H54 (cell line): ENCODE data around the gene RBCK1.
"Not testable (repeated sequence)": the region's sequence is repeated elsewhere in the genome, so short reads cannot be mapped to it uniquely, and the experiment has no call there.

Experiments used
- DNase-seq: peaks from one replicate; pipeline ENCODE4 v3.0.0; 2011; ENCODE audit warnings: low spot score, mixed read lengths; ENCODE audit not compliant: insufficient read length
- FAIRE-seq: peaks from 3 replicates; lab custom pipeline; 2011; peaks lifted over from hg19 to GRCh38; lab: Jason Lieb, UNC
- POLR2A ChIP-seq: IDR thresholded peaks from 2 replicates; pipeline ENCODE4 v1.6.1; 2011; ENCODE audit warnings: low read depth, mild to moderate bottlenecking, low read length

The RBCK1 gene

GRCh38 chr20:435558-435957 lies 27.5 kb downstream of the RBCK1 start:
- DNase-seq (no peak), FAIRE-seq (no peak)
- TF ChIP-seq POLR2A = no peak

DNA sequence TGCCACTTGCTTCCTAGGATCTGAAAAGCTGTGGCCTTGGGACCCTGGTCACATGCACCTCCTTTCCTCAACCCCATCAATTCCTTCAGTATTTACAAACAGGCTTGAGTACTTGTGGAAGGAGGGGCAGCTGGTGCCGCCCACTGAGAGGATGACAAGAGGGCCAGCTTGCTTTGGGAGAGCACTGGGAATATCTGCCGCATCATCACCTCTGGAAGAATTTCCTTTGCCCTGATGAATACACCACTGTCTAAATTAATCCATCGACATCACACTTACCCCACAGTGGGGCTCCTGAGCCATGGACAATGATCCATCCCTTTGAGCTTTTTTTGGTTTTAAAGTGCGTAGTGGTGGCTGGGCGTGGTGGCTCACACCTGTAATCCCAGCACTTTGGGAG lies 28.4 kb downstream of the RBCK1 start:
- TF ChIP-seq POLR2A = no peak
- FAIRE-seq = no peak

GRCh38 chr20:437787-438486 lies 29.8 kb downstream of the RBCK1 start:
- FAIRE-seq (no peak), DNase-seq (no peak)
- no peak for TF ChIP-seq POLR2A

More for the DNA sequence above, 28.4 kb downstream of the RBCK1 start:
- no peak for DNase-seq

- FAIRE-seq = no peak
- no peak for TF ChIP-seq POLR2A
- DNase-seq = no peak
Measured at GRCh38 chr20:438571-439469, 30.7 kb downstream of the RBCK1 start.

DNA sequence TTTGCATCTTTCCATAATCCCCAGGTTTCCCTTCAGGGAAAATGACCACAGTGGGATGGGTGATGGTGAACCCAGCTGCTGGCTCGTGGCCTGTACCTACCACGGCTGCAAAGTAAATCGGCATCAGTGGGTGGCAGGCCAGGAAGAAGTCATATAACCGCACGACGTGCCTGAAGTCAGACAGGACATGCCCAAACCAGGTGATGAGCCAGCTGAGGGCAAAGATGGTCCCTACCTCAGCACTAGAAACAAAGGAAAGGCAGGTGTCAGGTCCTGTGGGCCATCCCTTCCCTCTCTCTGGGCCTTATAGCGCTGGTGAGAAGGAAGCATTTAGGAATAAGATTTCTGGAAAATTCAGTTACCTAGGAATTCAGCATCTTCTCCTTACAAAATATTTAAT lies 32.0 kb downstream of the RBCK1 start:
- DNase-seq = no peak
- FAIRE-seq = no peak
- TF ChIP-seq POLR2A = no peak

DNA sequence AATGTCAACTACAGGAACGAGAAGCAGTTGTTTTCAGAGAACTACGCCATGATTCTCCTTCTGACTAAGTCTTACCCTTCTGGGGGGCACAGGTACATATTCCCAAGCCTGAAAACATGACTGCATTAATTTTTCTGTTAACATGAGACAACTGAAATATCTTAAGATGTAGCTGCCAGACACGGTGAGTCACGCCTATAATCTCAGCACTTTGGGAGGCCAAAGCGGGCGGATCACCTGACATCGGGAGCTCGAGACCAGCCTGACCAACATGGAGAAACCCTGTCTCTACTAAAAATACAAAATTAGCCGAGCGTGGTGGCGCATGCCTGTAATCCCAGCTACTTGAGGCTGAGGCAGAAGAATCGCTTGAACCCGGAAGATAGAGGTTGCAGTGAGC lies 32.5 kb downstream of the RBCK1 start:
- FAIRE-seq (no peak), DNase-seq (no peak)
- TF ChIP-seq POLR2A = no peak

DNA sequence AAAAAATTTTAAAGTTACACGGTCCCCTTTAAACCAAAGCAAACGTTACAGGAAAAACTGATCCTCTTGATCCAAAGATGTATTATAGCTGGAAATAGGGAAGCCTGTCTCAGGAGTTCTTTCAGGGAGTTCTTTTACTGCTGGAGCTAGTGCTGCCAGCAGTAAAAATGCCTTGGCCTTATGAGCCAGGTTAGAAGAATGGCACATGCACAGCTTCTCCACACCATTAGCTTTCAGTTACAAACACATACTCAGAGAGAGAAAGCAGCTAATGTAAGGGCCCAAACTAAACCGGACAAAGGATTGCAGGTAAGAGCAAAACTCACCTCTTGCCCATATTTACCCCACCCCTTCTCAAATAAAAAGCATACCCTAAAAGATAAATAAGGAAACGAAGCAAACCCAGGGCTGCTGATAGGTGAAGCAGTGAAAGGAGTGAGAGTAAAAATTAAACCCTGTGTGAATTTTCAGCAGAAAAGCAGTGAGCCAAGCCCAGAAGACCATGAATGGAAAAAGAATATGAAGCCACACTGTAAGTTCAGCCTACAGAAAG lies 35.2 kb downstream of the RBCK1 start:
- FAIRE-seq (no peak), DNase-seq (no peak)
- TF ChIP-seq POLR2A = no peak

DNA sequence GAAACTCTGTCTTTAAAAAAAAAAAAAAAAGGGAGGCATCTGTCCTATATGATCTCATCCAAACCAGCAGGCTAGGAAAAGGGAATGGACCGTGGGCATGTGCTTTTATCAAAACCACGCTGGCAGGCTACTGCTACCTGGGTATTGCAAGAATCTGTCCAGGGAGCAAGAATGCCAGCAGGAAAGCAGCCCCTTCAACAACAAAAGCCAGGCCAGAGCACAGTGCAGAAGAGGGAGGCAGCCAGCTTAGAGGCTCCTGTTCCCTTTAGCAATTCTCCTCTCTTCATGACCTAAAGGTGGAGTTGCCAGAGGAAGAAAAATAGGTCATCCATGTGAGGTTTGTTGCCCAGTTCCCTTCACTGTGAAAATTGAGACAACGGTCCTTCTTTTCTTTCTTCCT lies 36.0 kb downstream of the RBCK1 start:
- DNase-seq = no peak
- FAIRE-seq = no peak
- TF ChIP-seq POLR2A = no peak

GRCh38 chr20:444862-445426 lies 36.8 kb downstream of the RBCK1 start:
- no peak for DNase-seq
- TF ChIP-seq POLR2A = no peak
- no peak for FAIRE-seq

GRCh38 chr20:445514-446336 lies 37.6 kb downstream of the RBCK1 start:
- no peak for TF ChIP-seq POLR2A
- no peak for DNase-seq
- FAIRE-seq = no peak

DNA sequence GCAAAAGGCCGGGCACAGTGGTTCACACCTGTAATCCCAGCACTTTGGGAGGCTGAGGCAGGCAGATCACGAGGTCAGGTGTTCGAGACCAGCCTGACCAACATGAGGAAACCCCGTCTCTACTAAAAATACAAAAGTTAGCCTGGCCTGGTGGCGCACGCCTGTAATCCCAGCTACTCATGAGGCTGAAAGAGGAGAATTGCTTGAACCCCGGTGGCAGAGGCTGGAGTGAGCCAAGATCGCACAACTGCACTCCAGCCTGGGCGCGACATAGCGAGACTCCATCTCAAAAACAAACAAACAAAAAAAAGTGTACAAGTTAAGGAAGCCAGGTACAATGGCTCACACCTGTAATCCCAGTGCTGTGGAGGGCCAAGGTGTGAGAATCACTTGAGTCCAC lies 43.9 kb downstream of the RBCK1 start:
- not testable (repeated sequence) for DNase-seq, FAIRE-seq

- no peak for TF ChIP-seq POLR2A
- DNase-seq (no peak), FAIRE-seq (no peak)
Measured at GRCh38 chr20:454951-455350, 46.9 kb downstream of the RBCK1 start.

DNA sequence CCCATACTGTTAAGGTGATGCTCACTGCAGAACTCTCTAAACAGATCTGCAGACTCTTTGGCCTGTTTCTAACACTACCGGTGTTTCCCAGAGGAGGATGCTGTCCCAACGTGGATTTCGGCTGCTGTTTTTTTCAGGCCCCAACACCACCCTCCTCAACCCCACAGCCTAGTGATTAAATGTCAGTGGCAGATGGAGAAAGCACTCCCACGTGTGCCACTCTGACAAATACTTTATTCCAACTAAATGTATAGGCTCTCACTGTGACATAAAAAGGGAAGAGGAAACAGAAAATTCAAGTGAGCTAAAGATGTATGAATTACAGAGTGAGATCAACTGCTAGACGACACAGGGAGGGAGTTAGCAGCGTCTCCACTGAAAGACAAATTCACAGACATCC lies 50.7 kb downstream of the RBCK1 start:
- DNase-seq (no peak), FAIRE-seq (no peak)
- TF ChIP-seq POLR2A = no peak
